ENCODE results near the gene USP17L28. TPM values are rescaled to one million over a fixed set of nuclear protein-coding genes. Genes with fewer than 3 reads are reported as not detected.
"Not testable (repeated sequence)": the region's sequence is repeated elsewhere in the genome, so short reads cannot be mapped to it uniquely, and the experiment has no call there.

The USP17L28 gene
- total and polyA plus RNA-seq, 2 donors (not counting 3 experiments of a cell fraction or from before 2014, with no cell fraction given): not detected

DNA sequence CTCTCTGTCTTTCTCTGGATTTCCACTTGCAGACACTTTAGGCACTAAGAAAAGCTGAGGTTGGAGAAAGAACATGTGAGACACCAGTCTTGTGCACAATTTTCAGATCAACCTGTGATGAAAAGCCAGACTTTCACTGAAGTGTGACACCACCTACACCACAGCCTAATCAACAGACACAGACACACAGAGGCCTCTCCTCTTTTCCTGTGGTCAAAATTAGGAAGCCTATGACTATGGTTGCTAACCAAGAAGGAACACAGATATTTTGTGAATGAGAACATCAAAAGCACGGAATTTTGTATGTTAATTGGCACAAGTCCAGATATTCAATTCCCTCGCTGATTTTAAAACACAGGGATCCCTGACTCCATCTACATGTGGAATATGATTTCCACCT, 40.3 kb downstream of the USP17L28 start:
- H3K36me3 ChIP-seq (ENCODE audit: control insufficient read depth in 2 of 2, extremely low read depth in 1 of 2, insufficient read depth in 2 of 2, low read length in 2 of 2); FAIRE-seq; DNase-seq (ENCODE audit: low read depth, low spot score); POLR2A ChIA-PET; dilution Hi-C loops (cut with MboI; ENCODE audit: extremely low pct_ligation_motif_present, low sequenced_read_pairs); H3K79me2 ChIP-seq (ENCODE audit: control insufficient read depth, insufficient read depth, low read length); BruUV-seq (replicated peaks); H3K27ac ChIP-seq (ENCODE audit: insufficient read depth, low read depth, low read length); H3K27me3 ChIP-seq (ENCODE audit: control insufficient read depth in 2 of 2, insufficient read depth in 2 of 2, low read length in 2 of 2); H3K4me1 ChIP-seq (ENCODE audit: control insufficient read depth, extremely low read depth, insufficient read depth, low read length); H4K20me1 ChIP-seq (replicated peaks; ENCODE audit: control insufficient read depth, extremely low read depth, insufficient read depth, low read length); H3K9me1 ChIP-seq (replicated peaks; ENCODE audit: control insufficient read depth, extremely low read depth, insufficient read depth, low read length); H2AFZ ChIP-seq (ENCODE audit: low read depth, low read length); H3K9ac ChIP-seq (replicated peaks; ENCODE audit: extremely low read depth, insufficient read depth, low read length); intact Hi-C loops (cut with micrococcal nuclease); CTCF ChIA-PET; H3K9me3 ChIP-seq (replicated peaks; ENCODE audit: control insufficient read depth, insufficient read depth, low read length); H3K4me3 ChIP-seq (replicated peaks in 1 of 3; ENCODE audit: insufficient read depth in 1 of 3, low read depth in 1 of 3, low read length in 3 of 3); H3K4me2 ChIP-seq (ENCODE audit: insufficient read depth, low read length): not testable (repeated sequence)

Other genes with a start within 250 kb of the USP17L28 start
- gene FAM90A26, start 178.5 kb upstream of the USP17L28 start, total RNA-seq: not detected in 2 replicates
- gene FAM90A26, start 178.5 kb upstream of the USP17L28 start, polyA plus RNA-seq: not detected in 2 replicates
- gene USP17L10, start 138.2 kb upstream of the USP17L28 start, total RNA-seq: not detected in 2 replicates
- not detected in 2 replicates for gene USP17L10, start 138.2 kb upstream of the USP17L28 start, polyA plus RNA-seq
- not detected in 2 replicates for gene USP17L11, start 133.5 kb upstream of the USP17L28 start, total RNA-seq
- not detected in 2 replicates for gene USP17L11, start 133.5 kb upstream of the USP17L28 start, polyA plus RNA-seq
- gene USP17L12, start 128.7 kb upstream of the USP17L28 start, total RNA-seq: not detected in 2 replicates
- gene USP17L12, start 128.7 kb upstream of the USP17L28 start, polyA plus RNA-seq: not detected in 2 replicates
- gene USP17L13, start 124.0 kb upstream of the USP17L28 start, total RNA-seq: not detected in 2 replicates
- gene USP17L13, start 124.0 kb upstream of the USP17L28 start, polyA plus RNA-seq: not detected in 2 replicates
- not detected in 2 replicates for gene USP17L15, start 114.5 kb upstream of the USP17L28 start, total RNA-seq
- gene USP17L15, start 114.5 kb upstream of the USP17L28 start, polyA plus RNA-seq: not detected in 2 replicates
- not detected in 2 replicates for gene USP17L17, start 105.0 kb upstream of the USP17L28 start, total RNA-seq
- not detected in 2 replicates for gene USP17L17, start 105.0 kb upstream of the USP17L28 start, polyA plus RNA-seq
- not detected in 2 replicates for gene USP17L18, start 100.3 kb upstream of the USP17L28 start, total RNA-seq
- gene USP17L18, start 100.3 kb upstream of the USP17L28 start, polyA plus RNA-seq: not detected in 2 replicates
- not detected in 2 replicates for gene USP17L19, start 95.5 kb upstream of the USP17L28 start, total RNA-seq
- not detected in 2 replicates for gene USP17L19, start 95.5 kb upstream of the USP17L28 start, polyA plus RNA-seq
- gene USP17L20, start 90.8 kb upstream of the USP17L28 start, total RNA-seq: not detected in 2 replicates
- not detected in 2 replicates for gene USP17L20, start 90.8 kb upstream of the USP17L28 start, polyA plus RNA-seq
- gene USP17L21, start 86.0 kb upstream of the USP17L28 start, total RNA-seq: not detected in 2 replicates
- not detected in 2 replicates for gene USP17L21, start 86.0 kb upstream of the USP17L28 start, polyA plus RNA-seq
- gene USP17L22, start 81.3 kb upstream of the USP17L28 start, total RNA-seq: not detected in 2 replicates
- not detected in 2 replicates for gene USP17L22, start 81.3 kb upstream of the USP17L28 start, polyA plus RNA-seq
- not detected in 2 replicates for gene USP17L24, start 23.7 kb upstream of the USP17L28 start, total RNA-seq
- not detected in 2 replicates for gene USP17L24, start 23.7 kb upstream of the USP17L28 start, polyA plus RNA-seq
- gene USP17L25, start 19.0 kb upstream of the USP17L28 start, total RNA-seq: not detected in 2 replicates
- not detected in 2 replicates for gene USP17L25, start 19.0 kb upstream of the USP17L28 start, polyA plus RNA-seq
- gene USP17L26, start 14.2 kb upstream of the USP17L28 start, total RNA-seq: not detected in 2 replicates
- gene USP17L26, start 14.2 kb upstream of the USP17L28 start, polyA plus RNA-seq: not detected in 2 replicates
- not detected in 2 replicates for gene USP17L5, start 9.5 kb upstream of the USP17L28 start, total RNA-seq
- gene USP17L5, start 9.5 kb upstream of the USP17L28 start, polyA plus RNA-seq: not detected in 2 replicates
- not detected in 2 replicates for gene USP17L27, start 4.7 kb upstream of the USP17L28 start, total RNA-seq
- gene USP17L27, start 4.7 kb upstream of the USP17L28 start, polyA plus RNA-seq: not detected in 2 replicates
- gene USP17L29, start 4.7 kb downstream of the USP17L28 start, total RNA-seq: not detected in 2 replicates
- not detected in 2 replicates for gene USP17L29, start 4.7 kb downstream of the USP17L28 start, polyA plus RNA-seq
- not detected in 2 replicates for gene USP17L30, start 14.2 kb downstream of the USP17L28 start, total RNA-seq
- gene USP17L30, start 14.2 kb downstream of the USP17L28 start, polyA plus RNA-seq: not detected in 2 replicates
- gene DEFB131A, start 95.5 kb downstream of the USP17L28 start, total RNA-seq: not detected in 2 replicates
- gene DEFB131A, start 95.5 kb downstream of the USP17L28 start, polyA plus RNA-seq: not detected in 2 replicates